ENCODE data around the gene RUNX2.

DNA sequence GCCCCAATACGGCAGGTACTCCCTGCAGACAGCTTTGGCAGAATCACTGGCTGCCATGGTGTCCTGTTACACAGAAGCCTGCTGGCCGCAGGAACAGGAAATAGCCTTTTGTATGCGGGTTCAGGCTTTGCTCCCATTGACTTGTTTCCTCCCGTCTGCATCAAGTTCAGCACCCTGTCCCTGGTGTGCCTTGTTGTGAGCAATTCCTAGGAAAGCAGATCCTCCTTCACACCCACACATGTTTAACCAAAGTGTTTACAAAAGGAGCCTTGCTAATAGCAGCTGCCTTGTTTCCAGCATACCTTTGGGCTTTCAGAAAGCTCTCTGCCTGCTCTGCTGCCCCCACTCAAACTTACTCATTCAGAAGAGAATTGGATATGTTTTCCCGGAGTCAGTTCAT lies 176.8 kb downstream of the RUNX2 start:
- TF ChIP-seq CTCF (IDR thresholded peaks at IDR 0.05) (no peak), EZH2 (IDR thresholded peaks at IDR 0.05) (no peak)
